HCT116 (cell line): ENCODE data around the gene RHBDF1. TPM values are rescaled to one million over a fixed set of nuclear protein-coding genes. Genes with fewer than 3 reads are reported as not detected.

ENCODE experiments used
- ATAC-seq: fragments of 200-7000 bp; cut with Tn5 transposase; 2 replicates; pipeline ENCODE4 v1.9.1; 2020; ENCODE audit warnings: mild to moderate bottlenecking, moderate library complexity
- BruUV-seq: library from RNA; stranded (reverse); fragments of 400-500 nt; replicated peaks from 2 replicates; lab custom pipeline; 2021; lab: Mats Ljungman, UMichigan
- CTCF ChIA-PET: fragments of 300-600 bp; sonication (Branson Sonifier 250); formaldehyde crosslinking; loops from one replicate; lab custom pipeline; 2021; ENCODE audit warnings: antibody characterized with exemption; lab: Charles Lee
- POLR2A ChIA-PET: fragments of 300-600, 350-600 bp; sonication (Branson Sonifier 250); formaldehyde crosslinking; loops from one replicate; lab custom pipeline; 2021; ENCODE audit warnings: antibody characterized with exemption; lab: Charles Lee
- RAD21 ChIA-PET, 2 experiments: fragments of 300-600 bp; sonication (Branson Sonifier 250); formaldehyde crosslinking; loops; one replicate each; lab custom pipeline; 2023; ENCODE audit warnings: low total read pairs in 2 of 2; ENCODE audit not compliant: uncharacterized antibody in 2 of 2, unreplicated experiment in 2 of 2, low non-redundant PET in 1 of 2; lab: Charles Lee
- DNase-seq: peaks from one replicate; pipeline ENCODE4 v3.0.0-alpha.2; 2010; ENCODE audit warnings: low read depth, low spot score
- H2AFZ ChIP-seq: fragments of 200-600 bp; shearing (Covaris generic), sonication (generic); 2 replicates; pipeline ENCODE4 v1.6.1; 2017; ENCODE audit warnings: low read depth, mixed run types, mixed read lengths, antibody characterized with exemption, low read length; ENCODE audit not compliant: poor library complexity, severe bottlenecking
- H3K27ac ChIP-seq: 2 replicates; pipeline ENCODE4 v1.5.1; 2012; ENCODE audit warnings: low read depth, low read length
- H3K27me3 ChIP-seq: fragments of 200-600 bp; sonication (generic); 2 replicates; pipeline ENCODE4 v1.6.1; 2016; ENCODE audit warnings: mixed run types, low read length, mixed read lengths; ENCODE audit not compliant: insufficient read depth
- H3K36me3 ChIP-seq, 2 experiments: fragments of 200-500 bp in 1 of 2; fragments of 200-600 bp in 1 of 2; sonication (Bioruptor generic) in 1 of 2; sonication (generic) in 1 of 2; 2 replicates each; pipeline versions ENCODE4 v1.5.1 to v1.6.1; 2014 to 2016; ENCODE audit warnings: low read length in 2 of 2, inconsistent platforms in 1 of 2, mixed read lengths in 1 of 2, mixed run types in 1 of 2; ENCODE audit not compliant: insufficient read depth in 2 of 2, control insufficient read depth in 1 of 2
- H3K4me1 ChIP-seq, 2 experiments: fragments of 200-600 bp in 1 of 2; sonication (generic) in 1 of 2; 2 replicates each; pipeline versions ENCODE4 v1.5.1 to v1.6.1; 2012 to 2017; ENCODE audit warnings: low read length in 2 of 2, inconsistent platforms in 1 of 2, mild to moderate bottlenecking in 1 of 2, mixed read lengths in 1 of 2, mixed run types in 1 of 2, moderate library complexity in 1 of 2; ENCODE audit not compliant: insufficient read depth in 2 of 2, control insufficient read depth in 1 of 2
- H3K4me2 ChIP-seq: fragments of 200-600 bp; sonication (generic); 2 replicates; pipeline ENCODE4 v1.6.1; 2017; ENCODE audit warnings: mixed run types, low read length, mixed read lengths
- H3K4me3 ChIP-seq, 2 experiments: fragments of 200-600 bp in 1 of 2; sonication (generic) in 1 of 2; replicated peaks in 1 of 2; 2 replicates each; pipeline ENCODE4 v1.5.1; 2011 to 2016; ENCODE audit warnings: low read length in 2 of 2, control low read depth in 1 of 2, low read depth in 1 of 2, mild to moderate bottlenecking in 1 of 2, mixed read lengths in 1 of 2, mixed run types in 1 of 2
- H3K79me2 ChIP-seq: fragments of 200-600 bp; sonication (generic); 2 replicates; pipeline ENCODE4 v1.6.1; 2017; ENCODE audit warnings: mild to moderate bottlenecking, mixed run types, low read length, moderate library complexity, mixed read lengths; ENCODE audit not compliant: insufficient read depth
- H3K9ac ChIP-seq: fragments of 200-600 bp; sonication (generic); 2 replicates; pipeline ENCODE4 v1.6.1; 2016; ENCODE audit warnings: low read length, mixed read lengths
- H3K9me2 ChIP-seq: fragments of 200-600 bp; sonication (generic), shearing (Covaris generic); 2 replicates; pipeline ENCODE4 v1.6.1; 2017; ENCODE audit warnings: mixed run types, mild to moderate bottlenecking, moderate library complexity; ENCODE audit not compliant: insufficient read depth
- H3K9me3 ChIP-seq, 2 experiments: fragments of 200-500 bp in 1 of 2; fragments of 200-600 bp in 1 of 2; sonication (Bioruptor generic) in 1 of 2; sonication (generic) in 1 of 2; 2 replicates each; pipeline ENCODE4 v1.6.1; 2014 to 2017; ENCODE audit warnings: low read length in 2 of 2, mixed read lengths in 2 of 2, inconsistent platforms in 1 of 2, low read depth in 1 of 2, mild to moderate bottlenecking in 1 of 2, mixed run types in 1 of 2, moderate library complexity in 1 of 2; ENCODE audit not compliant: control insufficient read depth in 1 of 2, insufficient read depth in 1 of 2
- H4K20me1 ChIP-seq: fragments of 200-600 bp; sonication (generic), shearing (Covaris generic); 2 replicates; pipeline ENCODE4 v1.6.1; 2017; ENCODE audit warnings: mixed run types, mild to moderate bottlenecking, moderate library complexity; ENCODE audit not compliant: insufficient read depth
- ATF3 ChIP-seq: IDR thresholded peaks from 2 replicates; pipeline ENCODE4 v1.6.1; 2012
- EZH2phosphoT487 ChIP-seq: fragments of 200-600 bp; IDR thresholded peaks from 2 replicates; pipeline ENCODE4 v1.6.1; 2018; ENCODE audit warnings: antibody characterized with exemption, borderline replicate concordance
- POLR2A ChIP-seq: IDR thresholded peaks from 2 replicates; pipeline ENCODE4 v1.7.0; 2011; ENCODE audit warnings: borderline replicate concordance; ENCODE audit not compliant: insufficient read depth, insufficient read length; ENCODE audit errors: extremely low read depth
- POLR2AphosphoS5 ChIP-seq: IDR thresholded peaks from 2 replicates; pipeline ENCODE4 v1.6.1; 2011; ENCODE audit warnings: mild to moderate bottlenecking, low read depth, low read length, moderate library complexity
- SIN3A ChIP-seq: IDR thresholded peaks from 2 replicates; pipeline ENCODE4 v1.6.1; 2012; ENCODE audit warnings: low read depth
- SP1 ChIP-seq: IDR thresholded peaks from 2 replicates; pipeline ENCODE4 v1.6.1; 2012; ENCODE audit warnings: low read depth
- SRF ChIP-seq: IDR thresholded peaks from 2 replicates; pipeline ENCODE4 v1.6.1; 2012; ENCODE audit warnings: low read depth
- ZFX ChIP-seq: fragments of 450-650 bp; IDR thresholded peaks from 2 replicates; pipeline ENCODE4 v1.6.1; 2017
- intact Hi-C: fragments of 100-400 bp; cut with micrococcal nuclease; formaldehyde crosslinking; loops from 2 replicates; pipeline ENCODE4 v1.10.0; 2022
- total RNA-seq: library from RNA; stranded (reverse); gene quantifications from one replicate; pipeline ENCODE4 v1.2.1, GENCODE V29; 2021; ENCODE audit not compliant: unreplicated experiment

RHBDF1 gene
- total RNA-seq, 1 experiment from 2014 or later, result 19.8 TPM

DNA sequence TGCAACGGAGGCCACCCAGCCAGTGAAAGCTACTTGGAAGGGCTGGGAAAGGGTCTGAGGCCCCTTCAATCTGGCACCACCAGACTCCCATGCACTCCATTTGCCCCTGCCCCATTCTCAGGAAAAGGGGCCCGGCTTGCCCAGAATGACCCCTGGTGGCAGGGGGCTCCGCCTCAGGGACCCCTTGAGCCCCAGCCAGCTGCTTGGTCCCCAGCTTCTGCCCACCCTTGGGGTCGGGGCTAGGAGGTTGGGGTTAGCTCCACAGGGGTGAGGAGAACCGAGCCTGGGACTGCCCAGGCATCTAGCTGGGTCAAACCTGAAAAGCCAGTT, 1.3 kb downstream of the RHBDF1 start:
- Histone ChIP-seq H3K4me3 (peak overlapping the region; percentile 54 to 64), H3K4me2 (peak overlapping the region; percentile 82), H3K27me3 (no peaks in the 10 kb centered on the region), H3K79me2 (no peaks in the 10 kb centered on the region), H3K9me3 (no peaks in the 10 kb centered on the region)
- TSS peak; percentile 45 for BruUV-seq
- CTCF ChIA-PET, result no interaction called here
- RAD21 ChIA-PET, result interaction anchor here in 1 of 2 experiments (1.0 kb wide), 1 partner anchor 18 kb away, joined by 3 read pairs; the partner anchor contains the start of genes POLR3K and SNRNP25
- POLR2A ChIA-PET, result no interaction called here
- intact Hi-C loops, result no loop called here
- no peak for TF ChIP-seq POLR2AphosphoS5
- no peak for TF ChIP-seq SP1
- TF ChIP-seq SRF, result no peak
- no peak for TF ChIP-seq ZFX
- TF ChIP-seq, all 23 proteins: peak for 0
- Histone ChIP-seq H3K27ac (peak overlapping the region; percentile 84), H2AFZ (no peak overlapping the region), H3K9ac (peak overlapping the region; percentile 66), H3K9me2 (no peaks in the 10 kb centered on the region), H4K20me1 (no peaks in the 10 kb centered on the region), H3K36me3 (no peaks in the 10 kb centered on the region), H3K4me1 (peaks cover 20 to 32% of the 10 kb centered on the region in 2 experiments)
- ATAC-seq (no peak), DNase-seq (no peak)

DNA sequence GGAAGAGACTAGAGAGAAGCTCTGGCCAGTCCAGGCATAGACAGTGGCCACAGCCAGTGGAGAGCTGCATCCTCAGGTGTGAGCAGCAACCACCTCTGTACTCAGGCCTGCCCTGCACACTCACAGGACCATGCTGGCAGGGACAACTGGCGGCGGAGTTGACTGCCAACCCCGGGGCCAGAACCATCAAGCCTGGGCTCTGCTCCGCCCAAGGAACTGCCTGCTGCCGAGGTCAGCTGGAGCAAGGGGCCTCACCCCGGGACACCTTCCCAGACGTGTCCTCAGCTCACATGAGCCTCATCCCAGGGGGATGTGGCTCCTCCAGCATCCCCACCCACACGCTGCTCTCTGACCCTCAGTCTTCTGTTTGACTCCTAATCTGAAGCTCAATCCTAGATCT, 3.2 kb downstream of the RHBDF1 start:
- no peak for DNase-seq
- ChIA-PET CTCF (no interaction called here), POLR2A (no interaction called here), RAD21 (no interaction called here)
- H3K9me3 ChIP-seq, result no peaks in the 10 kb centered on the region
- H3K4me1 ChIP-seq, result peaks cover 13 to 29% of the 10 kb centered on the region in 2 experiments
- BruUV-seq, result no TSS peak
- no peaks in the 10 kb centered on the region for H3K9me2 ChIP-seq
- intact Hi-C loops, result no loop called here
- no peak for TF ChIP-seq POLR2A
- TF ChIP-seq EZH2phosphoT487, result no peak
- TF ChIP-seq ATF3, result no peak
- no peak for TF ChIP-seq SIN3A
- no peaks in the 10 kb centered on the region for H3K36me3 ChIP-seq
- no peaks in the 10 kb centered on the region for H3K27me3 ChIP-seq
- H4K20me1 ChIP-seq, result no peaks in the 10 kb centered on the region
- no peak overlapping the region for H2AFZ ChIP-seq
- no peak overlapping the region for H3K4me3 ChIP-seq
- no peaks in the 10 kb centered on the region for H3K79me2 ChIP-seq
- no peak for ATAC-seq
- no peak overlapping the region for H3K9ac ChIP-seq
- H3K27ac ChIP-seq, result no peak overlapping the region
- no peak overlapping the region for H3K4me2 ChIP-seq
